ENCODE measurements around the gene NBPF3.

Gene NBPF3

DNA sequence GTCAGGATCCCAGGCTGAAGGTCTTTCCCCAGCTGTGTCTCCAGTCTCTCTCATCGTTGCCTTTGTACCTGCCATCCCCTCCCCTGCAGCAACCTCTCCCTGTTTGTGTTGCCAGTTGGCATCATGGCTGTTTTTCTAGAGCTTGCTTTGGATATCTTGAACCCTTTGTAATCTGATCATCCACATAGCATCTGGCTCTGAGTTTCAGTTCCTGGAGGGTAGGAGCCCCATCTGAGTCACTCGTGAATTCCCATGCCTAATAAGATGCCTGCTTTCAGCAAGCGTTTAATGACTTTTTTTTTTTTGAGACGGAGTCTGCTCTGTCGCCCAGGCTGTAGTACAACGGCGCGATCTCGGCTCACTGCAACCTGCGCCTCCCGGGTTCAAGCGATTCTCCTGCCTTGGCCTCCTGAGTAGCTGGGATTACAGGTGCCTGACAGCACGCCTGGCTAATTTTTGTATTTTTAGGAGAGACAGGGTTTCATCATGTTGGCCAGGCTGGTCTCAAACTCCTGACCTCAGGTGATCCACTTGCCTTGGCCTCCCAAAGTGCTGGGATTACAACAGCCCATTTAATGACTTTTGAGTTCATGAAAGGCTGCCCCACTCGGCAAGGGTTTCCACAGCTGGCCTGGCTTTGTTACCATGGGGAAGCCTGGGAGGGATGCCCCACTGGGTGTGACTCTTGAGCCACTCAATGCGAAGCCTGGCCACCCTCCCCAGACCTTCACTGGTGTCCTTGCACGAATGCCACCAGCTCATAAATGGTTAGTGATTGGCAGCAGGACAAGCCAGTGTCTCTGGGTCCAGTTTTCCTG, 81.2 kb downstream of the NBPF3 start:
- no peak for DNase-seq

DNA sequence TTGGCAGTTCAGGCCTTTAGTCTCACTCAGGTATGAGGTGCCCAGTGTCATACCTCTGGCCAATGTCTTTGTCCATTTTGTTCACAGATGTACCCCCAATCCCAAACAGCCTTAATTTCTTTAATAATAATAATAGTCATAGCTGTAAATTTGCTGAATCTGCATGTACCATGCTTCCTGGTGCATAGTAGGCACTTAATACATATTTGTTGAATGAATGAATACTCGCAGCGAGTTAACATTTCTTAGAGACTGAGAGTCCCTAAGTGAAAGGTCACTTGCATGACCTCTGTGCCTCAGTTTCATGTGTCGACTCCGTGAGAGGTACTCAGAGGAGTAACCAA, 81.8 kb downstream of the NBPF3 start:
- DNase-seq = no peak

GRCh38 chr1:21522525-21523038, 82.6 kb downstream of the NBPF3 start:
- no peak for DNase-seq

- no peak for DNase-seq
Measured at GRCh38 chr1:21523297-21523813, 83.4 kb downstream of the NBPF3 start.

GRCh38 chr1:21524220-21524619, 84.3 kb downstream of the NBPF3 start:
- DNase-seq = no peak

- no peak for DNase-seq
Measured at GRCh38 chr1:21524686-21525339, 84.9 kb downstream of the NBPF3 start.

DNA sequence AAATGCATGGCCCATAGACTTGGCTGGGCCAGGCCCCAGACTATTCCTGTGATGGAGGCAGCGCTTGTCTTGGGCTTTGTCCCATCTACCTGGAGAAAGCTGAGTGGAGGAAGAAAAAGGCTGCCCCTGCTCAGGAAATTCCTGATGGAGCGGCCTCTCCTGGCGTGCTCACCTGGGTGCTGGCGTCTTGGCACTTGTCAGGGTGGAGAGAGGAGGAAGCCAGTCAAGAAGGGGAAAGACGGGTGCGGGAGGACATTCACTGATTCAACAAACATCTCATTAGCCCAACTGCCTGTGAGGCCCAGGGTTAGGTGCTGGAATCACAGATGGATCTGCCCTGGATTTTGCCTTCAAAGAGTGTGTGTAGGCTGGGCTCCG, 85.4 kb downstream of the NBPF3 start:
- no peak for DNase-seq

DNA sequence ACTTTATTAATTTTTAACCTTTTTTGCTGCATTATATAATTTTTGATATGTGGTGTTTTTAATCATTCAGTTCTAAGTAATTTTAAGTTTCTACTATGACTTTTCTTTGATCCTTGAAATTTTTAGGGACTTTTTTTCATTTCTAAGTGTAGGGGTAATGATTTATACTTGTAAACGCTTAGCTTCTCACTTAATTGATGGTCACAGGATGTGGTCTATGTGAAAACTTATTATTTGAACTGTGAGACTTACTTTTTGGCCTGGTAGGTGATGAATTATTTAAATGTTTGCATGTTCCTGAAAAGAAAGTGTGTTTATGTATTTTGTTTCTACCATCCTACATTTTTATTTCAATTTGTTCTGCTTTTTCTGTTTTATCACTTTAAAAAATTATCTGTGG, 86.5 kb downstream of the NBPF3 start:
- no peak for DNase-seq

DNA sequence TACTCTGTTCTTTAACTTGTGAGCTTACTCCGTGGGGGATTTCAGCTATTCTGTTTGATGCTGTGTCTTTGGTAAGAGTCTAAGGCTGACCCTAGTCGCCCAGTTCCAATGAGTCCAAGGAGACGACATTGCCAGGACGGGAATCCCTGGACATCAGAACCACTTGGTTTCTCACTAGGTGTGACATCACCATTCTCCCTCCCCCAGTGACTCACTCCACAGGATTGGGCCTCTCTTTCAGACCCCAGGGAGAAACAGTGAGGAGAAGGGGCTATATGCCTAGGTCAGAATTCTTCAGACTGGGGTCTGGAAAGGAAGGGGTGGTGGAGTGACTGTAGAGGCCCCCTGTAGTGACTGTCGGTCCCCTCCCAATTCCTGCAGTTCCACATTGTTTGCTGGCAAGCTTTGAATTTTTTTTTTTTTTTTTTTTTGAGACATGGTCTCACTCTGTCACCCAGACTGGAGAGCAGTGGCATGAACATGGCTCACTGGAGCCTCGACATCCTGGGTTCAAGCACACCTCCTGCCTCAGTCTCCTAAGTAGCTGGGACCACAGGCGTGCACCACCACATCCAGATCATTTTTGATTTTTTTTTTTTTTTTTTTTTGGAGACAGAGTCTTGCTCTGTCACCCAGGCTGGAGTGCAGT, 90.6 kb downstream of the NBPF3 start:
- DNase-seq = no peak

DNA sequence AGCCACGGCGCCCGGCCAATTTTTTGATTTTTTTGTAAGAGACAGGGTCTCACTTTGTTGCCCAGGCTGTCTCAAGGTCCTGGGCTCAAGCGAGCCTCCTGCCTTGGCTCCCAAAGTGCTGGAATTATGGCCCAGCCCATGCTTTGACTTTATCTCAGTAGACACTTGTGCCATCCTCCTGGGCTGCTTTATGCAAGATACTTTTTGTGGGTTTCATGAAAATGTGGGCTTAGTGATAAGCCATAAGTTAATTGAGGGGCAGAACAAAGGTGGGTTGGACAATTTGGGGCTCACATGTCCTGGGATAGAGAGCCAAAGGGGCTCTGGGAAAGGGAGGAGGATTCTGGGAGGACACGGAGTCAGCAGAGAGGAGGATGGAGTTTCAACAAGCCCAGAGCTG, 91.3 kb downstream of the NBPF3 start:
- peak; percentile 62 for DNase-seq

- no peak for DNase-seq
Measured at GRCh38 chr1:21532496-21532895, 92.6 kb downstream of the NBPF3 start.

- DNase-seq = no peak
Measured at GRCh38 chr1:21532992-21533534, 93.1 kb downstream of the NBPF3 start.

DNA sequence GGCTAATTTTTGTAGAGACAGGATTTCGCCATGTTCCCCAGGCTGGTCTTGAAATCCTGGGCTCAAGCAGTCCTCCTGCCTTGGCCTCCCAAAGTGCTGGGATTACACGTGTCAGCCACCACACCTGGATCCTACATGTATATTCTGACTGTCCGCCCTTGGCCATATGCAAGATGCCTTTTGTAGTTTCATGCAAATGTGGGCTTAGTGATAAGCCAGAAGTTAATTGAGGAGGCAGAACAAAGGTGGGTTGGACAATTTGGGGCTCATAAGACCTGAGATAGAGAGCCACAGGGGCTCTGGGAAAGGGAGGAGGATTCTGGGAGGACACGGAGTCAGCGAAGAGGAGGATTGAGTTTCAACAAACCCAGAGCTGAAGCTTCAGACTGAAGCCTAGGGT, 94.2 kb downstream of the NBPF3 start:
- no peak for DNase-seq

All from OCI-M1 (cell line).